GM08714 (cell line): ENCODE results near the gene APOA4.

Experiments used
- H3K4me3 ChIP-seq: fragments of 200-500 bp; sonication (Bioruptor generic); 2 replicates; pipeline ENCODE4 v1.5.1; 2014; ENCODE audit warnings: mild to moderate bottlenecking, low read length, inconsistent platforms
- ZNF274 ChIP-seq: IDR thresholded peaks from 2 replicates; pipeline ENCODE4 v1.6.1; 2012; ENCODE audit warnings: mild to moderate bottlenecking, low read depth, low read length

APOA4 gene

GRCh38 chr11:116791813-116792143, 31.3 kb downstream of the APOA4 start, which contains the start of gene APOA5:
APOA5 (minus strand) TSS chr11:116791879; CDS start chr11:116791860, 19 bp downstream.
- no peak for TF ChIP-seq ZNF274
- no peak within 1 kb of the TSS for H3K4me3 ChIP-seq

- H3K4me3 ChIP-seq, result no peak overlapping the region
- no peak for TF ChIP-seq ZNF274
These were observed 31.9 kb downstream of the APOA4 start for GRCh38 chr11:116791002-116791812.

- H3K4me3 ChIP-seq, result no peak overlapping the region
- no peak for TF ChIP-seq ZNF274
These were observed 32.7 kb downstream of the APOA4 start for GRCh38 chr11:116790167-116791001.

GRCh38 chr11:116788975-116789374, 34.1 kb downstream of the APOA4 start:
- no peak for TF ChIP-seq ZNF274
- no peak overlapping the region for H3K4me3 ChIP-seq

GRCh38 chr11:116788534-116788933, 34.6 kb downstream of the APOA4 start:
- H3K4me3 ChIP-seq, result peak overlapping the region; percentile 84; the same call in 1 of the 2 replicates
- TF ChIP-seq ZNF274, result no peak

DNA sequence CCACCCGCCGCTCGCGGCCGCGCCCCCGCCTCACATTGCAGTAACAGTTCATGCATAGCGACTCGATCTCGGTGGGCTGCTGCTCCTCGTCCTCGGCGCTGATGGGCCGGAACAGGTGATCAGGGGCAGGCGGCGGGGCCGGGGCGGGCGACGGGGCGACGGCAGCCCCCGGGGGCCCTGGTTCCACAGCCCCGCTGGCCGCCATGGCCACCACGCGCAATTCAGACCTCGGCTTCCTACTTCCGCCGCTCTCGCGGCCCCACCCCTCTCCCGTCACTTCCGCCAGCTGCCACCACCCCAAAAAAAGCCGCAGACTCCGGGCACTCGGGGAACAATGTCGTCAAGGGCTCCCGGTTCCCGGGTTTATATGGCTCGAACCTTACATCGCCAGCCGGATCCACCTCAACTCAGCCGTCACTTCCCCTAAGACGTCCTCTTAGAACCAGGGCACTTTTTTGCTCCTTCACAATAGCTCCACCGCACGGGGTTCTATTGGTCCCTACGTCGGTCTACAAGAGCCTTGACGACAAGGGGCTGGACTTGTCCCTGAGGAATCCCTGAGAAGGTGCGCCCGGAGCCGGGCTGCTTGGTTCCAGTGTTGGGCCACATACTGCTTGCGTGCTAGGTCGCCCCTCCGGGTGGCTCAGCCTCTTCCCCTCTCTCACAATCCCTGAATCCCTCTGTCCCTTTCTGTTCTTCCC, 35.2 kb downstream of the APOA4 start, which contains the start of gene ZPR1:
TSS of gene ZPR1 (minus strand) at position 238 of the 701 bp plus-strand sequence. CDS start at position 205, 33 bp downstream.
- peak within 1 kb of the TSS; percentile 84 for H3K4me3 ChIP-seq
- TF ChIP-seq ZNF274, result no peak

- no peak for TF ChIP-seq ZNF274
- peak overlapping the region; percentile 84 for H3K4me3 ChIP-seq
These were observed 35.7 kb downstream of the APOA4 start for GRCh38 chr11:116787436-116787785.

- peak overlapping the region; percentile 84 for H3K4me3 ChIP-seq
- TF ChIP-seq ZNF274, result no peak
These were observed 36.1 kb downstream of the APOA4 start for GRCh38 chr11:116786966-116787365.

- TF ChIP-seq ZNF274, result no peak
- no peak overlapping the region for H3K4me3 ChIP-seq
These were observed 36.8 kb downstream of the APOA4 start for GRCh38 chr11:116786326-116786725.

- no peak for TF ChIP-seq ZNF274
- no peak overlapping the region for H3K4me3 ChIP-seq
These were observed 40.4 kb downstream of the APOA4 start for GRCh38 chr11:116782728-116783127.

DNA sequence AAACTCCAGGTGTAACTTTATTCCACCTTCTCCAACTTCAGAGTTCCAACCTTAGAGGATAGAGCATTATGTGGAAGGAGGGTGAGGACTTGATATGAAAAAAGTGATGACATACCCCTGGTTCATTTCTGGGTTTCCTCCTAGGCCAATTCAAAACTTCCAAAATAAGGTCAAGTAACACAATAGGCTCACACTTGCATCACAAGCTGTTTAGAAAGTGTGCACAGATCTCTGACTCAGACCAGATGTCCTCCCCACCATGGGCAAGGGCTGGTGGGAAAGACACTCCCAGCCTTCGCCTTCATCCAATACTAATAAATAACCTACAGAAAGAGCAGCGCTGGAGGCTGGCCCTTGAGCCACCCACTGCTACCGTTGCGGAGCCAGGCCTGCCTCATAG, 44.5 kb downstream of the APOA4 start:
- H3K4me3 ChIP-seq, result no peak overlapping the region
- TF ChIP-seq ZNF274, result no peak

- H3K4me3 ChIP-seq, result no peak overlapping the region
- no peak for TF ChIP-seq ZNF274
These were observed 46.0 kb downstream of the APOA4 start for GRCh38 chr11:116777056-116777455.

- no peak for TF ChIP-seq ZNF274
These were observed 46.6 kb downstream of the APOA4 start for GRCh38 chr11:116776522-116776984.

DNA sequence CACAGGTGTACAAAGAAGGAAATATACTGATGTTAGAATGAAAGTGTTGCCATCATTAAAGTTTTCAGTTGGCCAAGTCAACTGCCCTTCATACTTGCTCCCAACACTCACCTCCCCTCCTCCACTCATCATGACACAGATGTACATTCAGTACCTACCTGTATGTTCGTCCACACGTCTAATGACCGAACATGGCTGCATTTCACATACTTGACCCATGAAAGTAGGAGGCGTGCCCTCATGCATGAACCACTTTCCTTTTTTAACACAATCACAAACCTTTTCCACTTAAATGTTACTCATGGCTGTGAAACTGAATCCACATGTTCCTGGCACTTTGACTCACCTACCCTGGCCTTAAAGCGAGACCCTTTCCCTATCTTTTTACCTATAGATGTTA, 47.1 kb downstream of the APOA4 start:
- no peak overlapping the region for H3K4me3 ChIP-seq
- TF ChIP-seq ZNF274, result no peak

More at GRCh38 chr11:116776522-116776984, 46.6 kb downstream of the APOA4 start:
- H3K4me3 ChIP-seq, result no peak overlapping the region

- no peak overlapping the region for H3K4me3 ChIP-seq
- no peak for TF ChIP-seq ZNF274
These were observed 48.4 kb downstream of the APOA4 start for GRCh38 chr11:116774661-116775060.
